PFSK-1 (cell line): ENCODE measurements around the gene JMJD1C.

Source experiments
- FOXP2 ChIP-seq: optimal IDR thresholded peaks from 2 replicates; pipeline ENCODE3; 2011; ENCODE audit warnings: borderline replicate concordance, control low read depth, inconsistent platforms; ENCODE audit not compliant: insufficient read depth; ENCODE audit errors: extremely low read length, extremely low read depth
- POLR2AphosphoS5 ChIP-seq: IDR thresholded peaks from 2 replicates; pipeline ENCODE4 v1.6.1; 2012; ENCODE audit warnings: low read depth, mild to moderate bottlenecking, control low read depth, low read length, moderate library complexity
- REST ChIP-seq, 2 experiments: IDR thresholded peaks; 2 replicates each; pipeline versions ENCODE4 v1.6.1 to v1.8.0; 2011 to 2012; ENCODE audit warnings: low read depth in 2 of 2, low read length in 2 of 2, control low read depth in 1 of 2, inconsistent platforms in 1 of 2, mild to moderate bottlenecking in 1 of 2, moderate library complexity in 1 of 2; ENCODE audit not compliant: insufficient read depth in 1 of 2
- SIN3A ChIP-seq: IDR thresholded peaks from 2 replicates; pipeline ENCODE4 v1.6.1; 2012; ENCODE audit warnings: mild to moderate bottlenecking, low read length, moderate library complexity, borderline replicate concordance; ENCODE audit not compliant: insufficient read depth
- TAF1 ChIP-seq: IDR thresholded peaks from 2 replicates; pipeline ENCODE4 v1.6.1; 2012; ENCODE audit warnings: low read length, control low read depth, borderline replicate concordance; ENCODE audit not compliant: insufficient read depth

- TF ChIP-seq REST (IDR thresholded peaks at IDR 0.05; ENCODE audit: insufficient read depth in 1 of 2, low read depth in 2 of 2, low read length in 2 of 2) (no peak), TAF1 (no peak), POLR2AphosphoS5 (no peak), FOXP2 (no peak), SIN3A (no peak)
Observed at GRCh38 chr10:63123727-63124362, 341.9 kb downstream of the JMJD1C start.
